Epithelial cell of proximal tubule (primary cell): ENCODE measurements around the gene PPRC1. TPM values are rescaled to one million over a fixed set of nuclear protein-coding genes. Genes with fewer than 3 reads are reported as not detected.
"Not testable (repeated sequence)": the region's sequence is repeated elsewhere in the genome, so short reads cannot be mapped to it uniquely, and the experiment has no call there.

Experiments used
- DNase-seq: peaks from one replicate; pipeline ENCODE4 v3.0.0-alpha.2; 2011; ENCODE audit warnings: low read depth
- H3K4me3 ChIP-seq: 2 replicates; pipeline ENCODE4 v1.5.1; 2011; ENCODE audit warnings: low read depth, mild to moderate bottlenecking, low read length
- total RNA-seq: library from RNA; depleted of rRNA; stranded (reverse); fragments of >200 nt; gene quantifications from 2 replicates; pipeline ENCODE4 v1.2.3, GENCODE V29; 2015
- TF ChIP-seq, protein P1 (sequence below): conservative IDR thresholded peaks from 2 replicates; pipeline ENCODE4 v1.5.1; 2012; ENCODE audit warnings: low read depth, mild to moderate bottlenecking, low read length

PPRC1 gene
- total RNA-seq, 1 donor from 2014 or later: 21.4 TPM

DNA sequence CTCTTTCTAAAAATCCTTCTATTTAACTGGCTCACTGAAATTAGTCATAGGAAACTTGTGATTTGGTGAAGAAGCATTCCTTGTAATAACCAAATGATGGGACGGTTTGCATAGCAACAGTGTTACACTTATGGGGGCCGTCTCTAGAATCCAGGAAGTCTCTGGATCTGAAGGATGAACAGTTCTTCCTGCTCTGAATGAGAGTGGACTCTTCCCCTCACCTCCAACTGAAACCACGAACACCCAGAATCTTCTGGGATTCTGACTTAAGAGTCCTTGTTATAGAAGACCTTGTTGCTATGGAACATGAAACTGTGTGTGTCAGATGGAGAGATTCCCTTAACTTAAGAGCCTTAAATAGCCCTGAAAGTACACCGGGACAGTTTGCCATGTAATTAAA, 42.6 kb downstream of the PPRC1 start:
- TF ChIP-seq, protein P1, sequence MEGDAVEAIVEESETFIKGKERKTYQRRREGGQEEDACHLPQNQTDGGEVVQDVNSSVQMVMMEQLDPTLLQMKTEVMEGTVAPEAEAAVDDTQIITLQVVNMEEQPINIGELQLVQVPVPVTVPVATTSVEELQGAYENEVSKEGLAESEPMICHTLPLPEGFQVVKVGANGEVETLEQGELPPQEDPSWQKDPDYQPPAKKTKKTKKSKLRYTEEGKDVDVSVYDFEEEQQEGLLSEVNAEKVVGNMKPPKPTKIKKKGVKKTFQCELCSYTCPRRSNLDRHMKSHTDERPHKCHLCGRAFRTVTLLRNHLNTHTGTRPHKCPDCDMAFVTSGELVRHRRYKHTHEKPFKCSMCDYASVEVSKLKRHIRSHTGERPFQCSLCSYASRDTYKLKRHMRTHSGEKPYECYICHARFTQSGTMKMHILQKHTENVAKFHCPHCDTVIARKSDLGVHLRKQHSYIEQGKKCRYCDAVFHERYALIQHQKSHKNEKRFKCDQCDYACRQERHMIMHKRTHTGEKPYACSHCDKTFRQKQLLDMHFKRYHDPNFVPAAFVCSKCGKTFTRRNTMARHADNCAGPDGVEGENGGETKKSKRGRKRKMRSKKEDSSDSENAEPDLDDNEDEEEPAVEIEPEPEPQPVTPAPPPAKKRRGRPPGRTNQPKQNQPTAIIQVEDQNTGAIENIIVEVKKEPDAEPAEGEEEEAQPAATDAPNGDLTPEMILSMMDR: no peak
- no peak for DNase-seq
- H3K4me3 ChIP-seq: no peak overlapping the region

DNA sequence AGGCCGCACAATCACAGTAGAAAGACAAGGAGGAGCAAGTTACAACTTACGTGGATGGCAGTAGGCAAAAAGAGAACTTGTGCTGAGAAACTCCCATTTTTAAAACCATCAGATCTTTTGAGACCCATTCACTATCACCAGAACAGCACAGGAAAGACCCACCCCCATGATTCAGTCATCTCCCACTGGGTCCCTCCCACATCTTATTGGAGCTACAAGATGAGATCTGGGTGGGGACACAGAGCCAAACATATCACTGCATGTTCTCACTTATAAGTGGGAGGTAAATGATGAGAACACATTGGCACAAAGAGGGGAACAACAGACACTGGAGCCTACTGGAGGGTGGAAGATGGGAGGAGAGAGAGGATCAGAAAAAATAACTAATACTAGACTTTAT, 51.8 kb downstream of the PPRC1 start:
- DNase-seq: no peak
- TF ChIP-seq, protein P1: no peak
- no peak overlapping the region for H3K4me3 ChIP-seq

DNA sequence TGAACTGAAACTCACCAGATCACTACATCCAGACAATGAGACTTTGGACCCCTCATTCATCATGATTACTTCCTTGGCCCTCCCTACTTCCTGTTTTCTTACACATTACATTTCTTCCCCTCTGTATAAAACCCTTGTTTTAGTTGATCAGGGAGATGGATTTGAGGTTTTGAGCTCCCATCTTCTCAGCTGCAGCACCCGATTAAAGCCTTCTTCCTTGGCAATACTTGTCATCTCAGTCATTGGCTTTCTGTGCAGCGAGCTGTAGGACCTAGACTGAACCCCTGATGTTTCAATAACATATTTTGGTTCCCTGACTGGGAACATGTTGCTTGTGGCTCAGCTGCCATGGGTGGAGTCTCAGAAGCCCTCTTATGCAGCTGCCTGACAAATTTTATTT, 52.4 kb downstream of the PPRC1 start:
- DNase-seq: no peak
- TF ChIP-seq, protein P1: no peak
- H3K4me3 ChIP-seq: no peak overlapping the region

DNA sequence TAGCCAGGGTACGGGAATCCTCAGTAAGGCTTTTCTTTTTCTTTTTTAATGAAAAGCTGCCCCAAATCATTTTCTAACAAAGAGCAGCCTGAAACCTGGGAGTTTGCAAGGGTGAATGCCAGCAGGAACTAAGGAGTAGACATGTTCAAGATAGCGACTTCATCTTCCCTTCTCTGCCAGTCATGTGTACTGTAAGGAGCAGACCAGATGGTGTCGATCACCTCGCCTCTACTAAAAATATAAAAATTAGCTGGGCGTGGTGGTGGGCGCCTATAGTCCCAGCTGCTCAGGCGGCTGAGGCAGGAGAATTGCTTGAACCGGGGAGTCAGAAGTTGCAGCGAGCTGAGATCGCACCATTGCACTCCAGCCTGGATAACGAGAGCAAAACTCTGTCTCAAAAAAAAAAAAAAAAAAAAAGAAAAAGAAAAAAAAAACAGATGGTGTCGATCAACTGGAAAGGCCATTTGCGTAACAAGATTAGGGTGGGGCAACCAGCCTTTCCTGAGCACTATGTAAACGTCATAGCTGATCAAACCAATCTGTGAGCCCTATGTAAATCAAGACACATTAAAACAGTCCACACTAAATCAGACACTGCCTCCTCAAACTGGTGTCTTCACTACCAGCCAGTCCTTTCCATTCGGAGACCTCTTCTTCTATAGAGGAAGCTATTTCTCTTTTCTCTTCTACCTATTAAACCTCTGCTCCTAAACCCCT, 53.1 kb downstream of the PPRC1 start:
- TF ChIP-seq, protein P1: no peak
- DNase-seq: no peak
- no peak overlapping the region for H3K4me3 ChIP-seq

DNA sequence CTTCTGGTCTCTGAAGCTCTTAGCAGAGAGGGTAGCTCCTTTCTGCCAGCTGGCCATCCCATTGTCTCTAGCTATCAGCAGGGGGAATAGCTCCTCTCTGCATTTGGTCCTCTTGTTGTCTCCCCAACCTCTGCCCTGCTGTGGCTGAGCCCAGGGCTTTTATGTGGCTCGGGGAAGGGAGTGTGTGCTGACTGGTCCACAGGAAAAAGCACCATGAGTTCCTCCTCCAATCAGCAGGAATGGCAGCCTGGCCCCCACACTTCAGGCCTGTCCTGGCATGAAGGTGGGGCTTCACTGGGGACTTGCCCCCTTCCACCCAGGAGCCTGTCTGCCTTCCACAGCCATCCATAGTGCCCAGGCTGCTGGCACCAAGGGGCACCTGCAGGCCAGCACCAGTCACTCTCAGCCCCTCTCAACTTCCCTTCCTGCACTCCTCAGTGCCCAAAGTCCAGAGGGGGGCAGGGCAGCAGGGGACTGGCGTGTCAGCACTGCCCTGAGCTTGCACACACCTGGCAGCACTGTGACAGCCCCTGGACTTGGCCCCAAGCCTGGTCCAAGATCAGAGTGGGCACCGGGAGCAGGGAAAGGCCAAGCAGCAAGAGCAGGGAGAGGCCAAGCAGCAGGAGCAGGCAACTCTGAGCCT, 55.6 kb downstream of the PPRC1 start:
- TF ChIP-seq, protein P1: no peak
- no peak for DNase-seq
- no peak overlapping the region for H3K4me3 ChIP-seq

DNA sequence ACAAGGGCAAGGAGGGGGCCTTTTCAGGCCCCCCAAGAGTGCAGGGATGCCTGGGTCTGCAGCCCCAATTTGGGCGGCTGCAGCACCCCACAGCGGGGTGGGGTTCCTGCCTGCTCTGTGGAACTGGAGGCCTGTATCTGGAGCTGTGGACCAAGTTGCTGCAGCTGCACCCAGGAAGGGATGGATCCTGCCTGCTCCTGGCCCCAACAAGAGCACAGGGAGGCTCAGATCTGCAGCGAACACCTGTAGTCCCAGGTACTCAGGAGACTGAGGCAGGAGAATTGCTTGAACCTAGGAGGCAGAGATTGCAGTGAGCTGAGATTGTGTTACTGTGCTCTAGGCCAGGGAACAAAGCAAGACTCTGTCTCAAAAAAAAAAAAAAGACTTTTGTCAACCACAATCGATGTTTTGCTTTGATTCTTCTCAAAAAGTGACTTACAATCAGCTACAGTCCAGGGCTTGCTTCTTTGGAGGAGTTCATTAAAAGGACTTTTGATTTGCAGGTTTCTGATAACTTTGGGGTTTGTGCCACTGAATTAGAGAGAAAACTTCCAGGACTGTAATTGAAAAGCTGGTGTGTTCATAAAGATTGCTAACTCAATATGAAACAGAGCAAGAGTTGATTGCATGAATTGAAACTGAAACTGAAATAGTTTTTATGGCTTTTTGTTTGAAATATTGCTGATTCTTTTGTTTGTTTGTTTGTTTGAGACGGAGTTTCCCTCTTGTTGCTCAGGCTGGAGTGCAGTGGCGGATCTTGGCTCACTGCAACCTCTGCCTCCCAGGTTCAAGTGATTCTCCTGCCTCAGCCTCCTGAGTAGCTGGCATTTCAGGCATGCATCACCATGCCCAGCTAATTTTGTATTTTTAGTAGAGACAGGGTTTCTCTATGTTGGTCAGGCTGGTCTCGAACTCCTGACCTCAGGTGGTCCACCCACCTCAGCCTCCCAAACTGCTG, 56.4 kb downstream of the PPRC1 start:
- not testable (repeated sequence) for DNase-seq

DNA sequence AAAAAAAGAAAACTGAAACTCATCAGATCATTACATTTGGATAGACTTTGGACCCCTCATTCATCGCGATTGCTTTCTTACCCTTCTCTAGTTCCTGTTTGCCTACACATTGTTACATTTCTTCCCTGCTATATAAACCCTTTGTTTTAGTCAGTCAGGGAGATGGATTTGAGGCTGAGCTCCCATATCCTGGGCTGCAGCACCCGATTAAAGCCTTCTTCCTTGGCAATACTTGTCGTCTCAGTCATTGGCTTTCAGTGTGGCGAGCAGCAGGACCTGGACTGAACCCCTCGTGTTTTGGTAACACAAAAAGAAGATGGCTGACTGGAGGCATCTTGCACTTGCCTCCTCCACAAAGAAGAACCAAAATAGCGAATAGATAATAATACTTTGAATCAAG, 59.1 kb downstream of the PPRC1 start:
- no peak overlapping the region for H3K4me3 ChIP-seq
- DNase-seq: no peak
- TF ChIP-seq, protein P1: no peak

More for the DNA sequence above, 56.4 kb downstream of the PPRC1 start:
- H3K4me3 ChIP-seq: not testable (repeated sequence)
